Stomach (tissue), 4 donors: Measurements from ENCODE around the gene ADGRD1.

Experiments
- EP300 ChIP-seq: sonication (generic); formaldehyde crosslinking; IDR thresholded peaks from one replicate; pipeline ENCODE4 v1.6.1; 2017; ENCODE audit warnings: antibody characterized with exemption
- POLR2A ChIP-seq, 4 donors: fragments of 450-650 bp; IDR thresholded peaks; one replicate each; pipeline ENCODE4 v1.6.1; 2016; ENCODE audit warnings: antibody characterized with exemption in 4 of 4, control low read depth in 2 of 4, mild to moderate bottlenecking in 1 of 4, moderate library complexity in 1 of 4
- POLR2AphosphoS5 ChIP-seq, 3 donors: sonication (generic); formaldehyde crosslinking; IDR thresholded peaks; one replicate each; pipeline ENCODE4 v1.6.1; 2016; ENCODE audit warnings: antibody characterized with exemption in 3 of 3
- TF ChIP-seq, protein P1 (sequence below), 7 experiments: fragments of 450-650 bp in 4 of 7; fragments of 200-600 bp in 3 of 7; sonication (generic) in 3 of 7; IDR thresholded peaks; one replicate each; pipeline ENCODE4 v1.5.1; 2016 to 2019; ENCODE audit warnings: antibody characterized with exemption in 7 of 7, control low read depth in 2 of 7, mild to moderate bottlenecking in 1 of 7

DNA sequence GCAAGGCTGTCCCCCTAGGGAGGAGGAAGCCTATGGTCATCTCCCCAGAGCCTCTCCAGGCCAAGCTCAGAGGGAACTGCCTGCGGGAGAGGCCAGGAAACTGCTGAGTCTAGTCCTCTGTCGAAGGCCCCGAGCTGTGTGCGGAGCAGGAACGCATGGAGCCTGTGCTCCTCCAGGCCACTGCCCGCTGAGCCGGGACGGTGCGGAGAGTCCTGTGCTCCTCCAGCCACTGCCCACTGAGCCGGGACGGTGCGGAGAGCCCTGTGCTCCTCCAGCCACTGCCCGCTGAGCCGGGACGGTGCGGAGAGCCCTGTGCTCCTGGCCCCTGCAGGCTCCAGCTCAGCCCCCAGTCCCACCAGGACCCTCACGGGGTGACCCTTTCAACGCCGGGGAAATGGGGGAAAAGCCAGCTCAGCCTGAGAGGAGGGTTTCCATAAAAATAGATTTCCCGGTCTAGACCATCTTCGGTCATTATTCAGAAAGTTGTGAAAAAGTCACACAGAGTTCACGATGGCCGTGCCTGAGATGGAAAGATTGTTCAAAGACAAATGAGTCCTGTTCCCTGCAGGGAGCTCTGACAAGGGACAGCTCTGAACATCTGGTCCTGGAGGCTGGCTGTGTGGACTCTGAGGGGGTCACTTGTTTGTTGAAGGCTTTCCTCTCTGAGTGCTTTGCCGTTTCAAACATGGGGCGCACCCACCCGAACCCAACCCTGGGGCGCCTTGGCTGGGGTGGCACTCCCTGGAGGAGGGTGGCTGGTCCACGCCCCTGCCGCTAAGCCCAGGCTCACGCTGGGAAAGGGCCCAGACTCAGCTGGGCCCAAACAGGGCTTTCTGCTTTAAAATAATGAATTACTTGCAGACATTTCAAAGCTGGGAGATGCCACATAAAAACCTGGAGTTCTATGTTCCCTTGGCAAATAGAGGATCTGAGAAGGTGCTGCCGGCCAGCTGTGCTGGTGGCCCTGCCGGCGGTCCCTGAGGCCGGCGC, 85.5 kb downstream of the ADGRD1 start:
- TF ChIP-seq, protein P1, sequence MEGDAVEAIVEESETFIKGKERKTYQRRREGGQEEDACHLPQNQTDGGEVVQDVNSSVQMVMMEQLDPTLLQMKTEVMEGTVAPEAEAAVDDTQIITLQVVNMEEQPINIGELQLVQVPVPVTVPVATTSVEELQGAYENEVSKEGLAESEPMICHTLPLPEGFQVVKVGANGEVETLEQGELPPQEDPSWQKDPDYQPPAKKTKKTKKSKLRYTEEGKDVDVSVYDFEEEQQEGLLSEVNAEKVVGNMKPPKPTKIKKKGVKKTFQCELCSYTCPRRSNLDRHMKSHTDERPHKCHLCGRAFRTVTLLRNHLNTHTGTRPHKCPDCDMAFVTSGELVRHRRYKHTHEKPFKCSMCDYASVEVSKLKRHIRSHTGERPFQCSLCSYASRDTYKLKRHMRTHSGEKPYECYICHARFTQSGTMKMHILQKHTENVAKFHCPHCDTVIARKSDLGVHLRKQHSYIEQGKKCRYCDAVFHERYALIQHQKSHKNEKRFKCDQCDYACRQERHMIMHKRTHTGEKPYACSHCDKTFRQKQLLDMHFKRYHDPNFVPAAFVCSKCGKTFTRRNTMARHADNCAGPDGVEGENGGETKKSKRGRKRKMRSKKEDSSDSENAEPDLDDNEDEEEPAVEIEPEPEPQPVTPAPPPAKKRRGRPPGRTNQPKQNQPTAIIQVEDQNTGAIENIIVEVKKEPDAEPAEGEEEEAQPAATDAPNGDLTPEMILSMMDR (IDR thresholded peaks at IDR 0.05), result no peak
- TF ChIP-seq POLR2A (IDR thresholded peaks at IDR 0.05) (no peak), POLR2AphosphoS5 (IDR thresholded peaks at IDR 0.05) (no peak), EP300 (no peak)
